ENCODE data around the gene SNRPD3.

GRCh38 chr22:24589518-24590030 is 33.8 kb downstream of the SNRPD3 start:
- TF ChIP-seq SMC3 (IDR thresholded peaks at IDR 0.05; ENCODE audit: low read depth, low read length) = no peak
- TF ChIP-seq, protein P1, sequence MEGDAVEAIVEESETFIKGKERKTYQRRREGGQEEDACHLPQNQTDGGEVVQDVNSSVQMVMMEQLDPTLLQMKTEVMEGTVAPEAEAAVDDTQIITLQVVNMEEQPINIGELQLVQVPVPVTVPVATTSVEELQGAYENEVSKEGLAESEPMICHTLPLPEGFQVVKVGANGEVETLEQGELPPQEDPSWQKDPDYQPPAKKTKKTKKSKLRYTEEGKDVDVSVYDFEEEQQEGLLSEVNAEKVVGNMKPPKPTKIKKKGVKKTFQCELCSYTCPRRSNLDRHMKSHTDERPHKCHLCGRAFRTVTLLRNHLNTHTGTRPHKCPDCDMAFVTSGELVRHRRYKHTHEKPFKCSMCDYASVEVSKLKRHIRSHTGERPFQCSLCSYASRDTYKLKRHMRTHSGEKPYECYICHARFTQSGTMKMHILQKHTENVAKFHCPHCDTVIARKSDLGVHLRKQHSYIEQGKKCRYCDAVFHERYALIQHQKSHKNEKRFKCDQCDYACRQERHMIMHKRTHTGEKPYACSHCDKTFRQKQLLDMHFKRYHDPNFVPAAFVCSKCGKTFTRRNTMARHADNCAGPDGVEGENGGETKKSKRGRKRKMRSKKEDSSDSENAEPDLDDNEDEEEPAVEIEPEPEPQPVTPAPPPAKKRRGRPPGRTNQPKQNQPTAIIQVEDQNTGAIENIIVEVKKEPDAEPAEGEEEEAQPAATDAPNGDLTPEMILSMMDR (IDR thresholded peaks at IDR 0.05) = no peak
- no peak for TF ChIP-seq POLR2AphosphoS5 (IDR thresholded peaks at IDR 0.05; ENCODE audit: low read depth, low read length)
- no peak for TF ChIP-seq RCOR1 (IDR thresholded peaks at IDR 0.05; ENCODE audit: low read length)
- TF ChIP-seq JUND (IDR thresholded peaks at IDR 0.05) = no peak
- TF ChIP-seq, protein P2, sequence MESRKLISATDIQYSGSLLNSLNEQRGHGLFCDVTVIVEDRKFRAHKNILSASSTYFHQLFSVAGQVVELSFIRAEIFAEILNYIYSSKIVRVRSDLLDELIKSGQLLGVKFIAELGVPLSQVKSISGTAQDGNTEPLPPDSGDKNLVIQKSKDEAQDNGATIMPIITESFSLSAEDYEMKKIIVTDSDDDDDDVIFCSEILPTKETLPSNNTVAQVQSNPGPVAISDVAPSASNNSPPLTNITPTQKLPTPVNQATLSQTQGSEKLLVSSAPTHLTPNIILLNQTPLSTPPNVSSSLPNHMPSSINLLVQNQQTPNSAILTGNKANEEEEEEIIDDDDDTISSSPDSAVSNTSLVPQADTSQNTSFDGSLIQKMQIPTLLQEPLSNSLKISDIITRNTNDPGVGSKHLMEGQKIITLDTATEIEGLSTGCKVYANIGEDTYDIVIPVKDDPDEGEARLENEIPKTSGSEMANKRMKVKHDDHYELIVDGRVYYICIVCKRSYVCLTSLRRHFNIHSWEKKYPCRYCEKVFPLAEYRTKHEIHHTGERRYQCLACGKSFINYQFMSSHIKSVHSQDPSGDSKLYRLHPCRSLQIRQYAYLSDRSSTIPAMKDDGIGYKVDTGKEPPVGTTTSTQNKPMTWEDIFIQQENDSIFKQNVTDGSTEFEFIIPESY (IDR thresholded peaks at IDR 0.05; ENCODE audit: borderline replicate concordance, low read depth) = no peak
